ENCODE results near the gene FFAR4.

DNA sequence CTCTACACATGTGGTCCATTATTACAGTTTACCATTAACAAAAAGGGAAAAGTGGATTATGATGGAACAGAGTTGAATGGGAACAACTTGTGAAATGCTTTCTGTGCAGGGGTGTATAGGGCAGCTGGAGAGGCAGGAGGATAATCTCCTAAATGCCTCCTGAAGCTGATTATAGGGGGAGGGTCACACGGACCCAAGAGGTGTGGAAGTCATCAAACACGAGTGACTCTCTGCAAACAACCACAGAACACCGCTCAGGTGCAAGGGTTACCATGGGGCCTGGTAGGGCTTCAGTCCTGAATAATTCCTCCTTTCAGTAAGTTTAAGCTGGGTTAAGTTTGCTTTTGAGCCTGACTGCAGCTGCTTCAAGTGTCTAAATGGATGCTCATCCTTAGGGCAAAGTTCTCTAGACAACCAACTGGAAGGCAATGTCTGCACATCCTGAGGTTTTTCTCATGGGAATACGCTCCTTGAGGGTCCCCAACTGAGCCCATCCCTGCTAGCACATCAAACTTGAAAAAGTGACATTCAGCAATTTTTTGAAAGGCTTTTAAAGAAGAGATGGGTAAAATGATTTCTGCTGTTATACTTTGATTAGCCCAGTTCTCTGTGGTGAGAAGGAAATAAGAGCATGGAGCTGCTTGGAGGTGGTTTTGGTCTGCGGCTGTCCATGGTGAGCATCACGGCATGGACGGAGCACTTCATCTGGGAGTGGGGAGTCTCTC lies 47.8 kb downstream of the FFAR4 start:
- TF ChIP-seq SUZ12 (IDR thresholded peaks at IDR 0.05; ENCODE audit: extremely low read depth, insufficient read depth, insufficient read length) (no peak), YY1 (IDR thresholded peaks at IDR 0.05; ENCODE audit: insufficient read depth, insufficient read length) (no peak), ZNF274 (IDR thresholded peaks at IDR 0.05; ENCODE audit: low read depth, low read length) (no peak)

Measured in NT2/D1 (cell line).